Measurements from ENCODE around the gene BICD1.

The BICD1 gene

GRCh38 chr12:32344047-32344446 lies 237.4 kb downstream of the BICD1 start:
- H3K9me3 Mint-ChIP-seq, result no peaks in the 10 kb centered on the region
- H3K27ac Mint-ChIP-seq, result no peak overlapping the region
- no peak overlapping the region for H3K4me3 Mint-ChIP-seq
- H3K4me1 Mint-ChIP-seq (ENCODE audit: low read depth), result no peaks in the 10 kb centered on the region
- H3K27me3 Mint-ChIP-seq (ENCODE audit: low read depth), result no peaks in the 10 kb centered on the region
- no peaks in the 10 kb centered on the region for H3K36me3 Mint-ChIP-seq (ENCODE audit: low read depth)

GRCh38 chr12:32353540-32353939 lies 246.9 kb downstream of the BICD1 start:
- Mint-ChIP-seq H3K9me3 (no peaks in the 10 kb centered on the region), H3K4me1 (ENCODE audit: low read depth) (no peaks in the 10 kb centered on the region), H3K27ac (no peak overlapping the region), H3K4me3 (no peak overlapping the region), H3K36me3 (ENCODE audit: low read depth) (no peaks in the 10 kb centered on the region), H3K27me3 (ENCODE audit: low read depth) (no peaks in the 10 kb centered on the region)

- no peaks in the 10 kb centered on the region for H3K36me3 Mint-ChIP-seq (ENCODE audit: low read depth)
- H3K4me3 Mint-ChIP-seq, result no peak overlapping the region
- H3K4me1 Mint-ChIP-seq (ENCODE audit: low read depth), result no peaks in the 10 kb centered on the region
- H3K27me3 Mint-ChIP-seq (ENCODE audit: low read depth), result no peaks in the 10 kb centered on the region
- no peaks in the 10 kb centered on the region for H3K9me3 Mint-ChIP-seq
- no peak overlapping the region for H3K27ac Mint-ChIP-seq
Measured at GRCh38 chr12:32357601-32358249, 251.1 kb downstream of the BICD1 start.

- H3K9me3 Mint-ChIP-seq, result no peaks in the 10 kb centered on the region
- no peaks in the 10 kb centered on the region for H3K36me3 Mint-ChIP-seq (ENCODE audit: low read depth)
- no peak overlapping the region for H3K27ac Mint-ChIP-seq
- H3K4me3 Mint-ChIP-seq, result no peak overlapping the region
- no peaks in the 10 kb centered on the region for H3K27me3 Mint-ChIP-seq (ENCODE audit: low read depth)
- H3K4me1 Mint-ChIP-seq (ENCODE audit: low read depth), result no peaks in the 10 kb centered on the region
Measured at GRCh38 chr12:32360956-32361355, 254.3 kb downstream of the BICD1 start.

- Mint-ChIP-seq H3K27me3 (ENCODE audit: low read depth) (no peaks in the 10 kb centered on the region), H3K9me3 (no peaks in the 10 kb centered on the region), H3K36me3 (ENCODE audit: low read depth) (no peaks in the 10 kb centered on the region), H3K27ac (no peak overlapping the region), H3K4me3 (no peak overlapping the region), H3K4me1 (ENCODE audit: low read depth) (no peaks in the 10 kb centered on the region)
Measured at GRCh38 chr12:32362892-32363291, 256.2 kb downstream of the BICD1 start.

- Mint-ChIP-seq H3K4me1 (ENCODE audit: low read depth) (no peaks in the 10 kb centered on the region), H3K9me3 (no peaks in the 10 kb centered on the region), H3K4me3 (no peak overlapping the region), H3K36me3 (ENCODE audit: low read depth) (no peaks in the 10 kb centered on the region), H3K27ac (no peak overlapping the region), H3K27me3 (ENCODE audit: low read depth) (no peaks in the 10 kb centered on the region)
Measured at GRCh38 chr12:32365473-32366064, 258.9 kb downstream of the BICD1 start.

GRCh38 chr12:32366714-32367113 lies 260.1 kb downstream of the BICD1 start:
- no peaks in the 10 kb centered on the region for H3K9me3 Mint-ChIP-seq
- no peak overlapping the region for H3K4me3 Mint-ChIP-seq
- H3K36me3 Mint-ChIP-seq (ENCODE audit: low read depth), result no peaks in the 10 kb centered on the region
- H3K4me1 Mint-ChIP-seq (ENCODE audit: low read depth), result no peaks in the 10 kb centered on the region
- no peaks in the 10 kb centered on the region for H3K27me3 Mint-ChIP-seq (ENCODE audit: low read depth)
- H3K27ac Mint-ChIP-seq, result no peak overlapping the region

- H3K4me1 Mint-ChIP-seq (ENCODE audit: low read depth), result no peaks in the 10 kb centered on the region
- H3K36me3 Mint-ChIP-seq (ENCODE audit: low read depth), result no peaks in the 10 kb centered on the region
- no peak overlapping the region for H3K4me3 Mint-ChIP-seq
- H3K27ac Mint-ChIP-seq, result no peak overlapping the region
- H3K9me3 Mint-ChIP-seq, result no peaks in the 10 kb centered on the region
- no peaks in the 10 kb centered on the region for H3K27me3 Mint-ChIP-seq (ENCODE audit: low read depth)
Measured at GRCh38 chr12:32367381-32367780, 260.7 kb downstream of the BICD1 start.

- Mint-ChIP-seq H3K27ac (no peak overlapping the region), H3K4me3 (no peak overlapping the region), H3K27me3 (ENCODE audit: low read depth) (no peaks in the 10 kb centered on the region), H3K4me1 (ENCODE audit: low read depth) (no peaks in the 10 kb centered on the region), H3K9me3 (no peaks in the 10 kb centered on the region), H3K36me3 (ENCODE audit: low read depth) (no peaks in the 10 kb centered on the region)
Measured at GRCh38 chr12:32369202-32369601, 262.6 kb downstream of the BICD1 start.

- Mint-ChIP-seq H3K27ac (no peak overlapping the region), H3K4me3 (no peak overlapping the region), H3K9me3 (no peaks in the 10 kb centered on the region), H3K27me3 (ENCODE audit: low read depth) (peaks cover 23% of the 10 kb centered on the region), H3K36me3 (ENCODE audit: low read depth) (no peaks in the 10 kb centered on the region), H3K4me1 (ENCODE audit: low read depth) (no peaks in the 10 kb centered on the region)
Measured at GRCh38 chr12:32377344-32378055, 270.9 kb downstream of the BICD1 start.

- H3K27ac Mint-ChIP-seq, result no peak overlapping the region
- H3K36me3 Mint-ChIP-seq (ENCODE audit: low read depth), result no peaks in the 10 kb centered on the region
- no peaks in the 10 kb centered on the region for H3K4me1 Mint-ChIP-seq (ENCODE audit: low read depth)
- no peak overlapping the region for H3K4me3 Mint-ChIP-seq
- H3K9me3 Mint-ChIP-seq, result no peaks in the 10 kb centered on the region
- H3K27me3 Mint-ChIP-seq (ENCODE audit: low read depth), result peaks cover 26% of the 10 kb centered on the region
Measured at GRCh38 chr12:32379213-32379612, 272.6 kb downstream of the BICD1 start.

- H3K27ac Mint-ChIP-seq, result no peak overlapping the region
- no peaks in the 10 kb centered on the region for H3K36me3 Mint-ChIP-seq (ENCODE audit: low read depth)
- H3K9me3 Mint-ChIP-seq, result no peaks in the 10 kb centered on the region
- H3K27me3 Mint-ChIP-seq (ENCODE audit: low read depth), result peaks cover 30% of the 10 kb centered on the region
- no peaks in the 10 kb centered on the region for H3K4me1 Mint-ChIP-seq (ENCODE audit: low read depth)
- H3K4me3 Mint-ChIP-seq, result no peak overlapping the region
Measured at GRCh38 chr12:32379667-32380066, 273.0 kb downstream of the BICD1 start.

- H3K9me3 Mint-ChIP-seq, result no peaks in the 10 kb centered on the region
- H3K4me1 Mint-ChIP-seq (ENCODE audit: low read depth), result no peaks in the 10 kb centered on the region
- no peaks in the 10 kb centered on the region for H3K36me3 Mint-ChIP-seq (ENCODE audit: low read depth)
Measured at GRCh38 chr12:32382226-32382625, 275.6 kb downstream of the BICD1 start.

GRCh38 chr12:32390572-32391219 lies 284.0 kb downstream of the BICD1 start:
- no peak overlapping the region for H3K27ac Mint-ChIP-seq
- H3K36me3 Mint-ChIP-seq (ENCODE audit: low read depth), result no peaks in the 10 kb centered on the region
- H3K4me1 Mint-ChIP-seq (ENCODE audit: low read depth), result no peaks in the 10 kb centered on the region
- peaks cover 4% of the 10 kb centered on the region for H3K27me3 Mint-ChIP-seq (ENCODE audit: low read depth)
- no peaks in the 10 kb centered on the region for H3K9me3 Mint-ChIP-seq
- H3K4me3 Mint-ChIP-seq, result peak overlapping the region; percentile 48

More at GRCh38 chr12:32382226-32382625, 275.6 kb downstream of the BICD1 start:
- Mint-ChIP-seq H3K27ac (no peak overlapping the region), H3K27me3 (ENCODE audit: low read depth) (peaks cover 30% of the 10 kb centered on the region), H3K4me3 (no peak overlapping the region)

- no peaks in the 10 kb centered on the region for H3K9me3 Mint-ChIP-seq
- H3K27ac Mint-ChIP-seq, result no peak overlapping the region
- H3K27me3 Mint-ChIP-seq (ENCODE audit: low read depth), result peaks cover 22% of the 10 kb centered on the region
Measured at GRCh38 chr12:32395026-32395425, 288.4 kb downstream of the BICD1 start.

More at GRCh38 chr12:32395026-32395425, 288.4 kb downstream of the BICD1 start:
- Mint-ChIP-seq H3K4me1 (ENCODE audit: low read depth) (peaks cover 3% of the 10 kb centered on the region), H3K36me3 (ENCODE audit: low read depth) (no peaks in the 10 kb centered on the region), H3K4me3 (no peak overlapping the region)
